ENCODE results near the gene RPL7L1. TPM values are rescaled to one million over a fixed set of nuclear protein-coding genes. Genes with fewer than 3 reads are reported as not detected.

The RPL7L1 gene
- total RNA-seq, 1 experiment from 2014 or later: 183 TPM

DNA sequence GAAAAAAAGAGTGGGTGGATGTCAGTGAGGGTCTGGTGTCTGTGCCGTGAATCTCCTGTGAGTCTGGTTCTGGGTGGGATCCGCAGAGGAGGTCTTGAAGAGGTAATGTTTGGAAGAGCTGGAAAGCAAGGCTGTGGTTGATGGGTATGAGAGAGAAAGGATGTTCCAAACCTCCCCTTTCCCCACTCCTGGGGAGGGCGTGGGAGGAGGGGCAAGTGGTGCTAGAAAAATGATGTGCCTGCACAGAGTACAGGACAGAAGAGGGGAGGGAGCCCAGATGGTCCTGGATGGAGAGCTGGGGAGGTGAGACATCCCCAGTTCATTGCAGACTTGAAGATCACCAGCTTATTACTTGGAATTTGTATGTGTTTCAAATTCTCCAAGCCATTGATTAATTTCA, 53.0 kb downstream of the RPL7L1 start:
- no peaks in the 10 kb centered on the region for H3K9me3 ChIP-seq (ENCODE audit: low read depth, low read length, poor library complexity, severe bottlenecking)
- DNase-seq (ENCODE audit: low spot score): no peak
- H3K27me3 ChIP-seq (replicated peaks; ENCODE audit: insufficient read depth, low read depth, low read length, poor library complexity): no peaks in the 10 kb centered on the region
- no peak overlapping the region for H3K27ac ChIP-seq (ENCODE audit: low read depth, low read length, poor library complexity, severe bottlenecking)
- peaks cover 32% of the 10 kb centered on the region for H3K36me3 ChIP-seq (ENCODE audit: insufficient read depth, low read length, poor library complexity, severe bottlenecking)
- intact Hi-C loops (cut with micrococcal nuclease; ENCODE audit: unreplicated experiment): no loop called here
- no peak overlapping the region for H3K4me3 ChIP-seq (ENCODE audit: low read depth, low read length, poor library complexity, severe bottlenecking)
- ChIA-PET CTCF (no interaction called here), POLR2A (ENCODE audit: low non-redundant PET) (no interaction called here)
- no peak for TF ChIP-seq EZH2 (IDR thresholded peaks at IDR 0.05; ENCODE audit: borderline replicate concordance, low read depth, low read length, poor library complexity, severe bottlenecking)
- TF ChIP-seq, protein P1, sequence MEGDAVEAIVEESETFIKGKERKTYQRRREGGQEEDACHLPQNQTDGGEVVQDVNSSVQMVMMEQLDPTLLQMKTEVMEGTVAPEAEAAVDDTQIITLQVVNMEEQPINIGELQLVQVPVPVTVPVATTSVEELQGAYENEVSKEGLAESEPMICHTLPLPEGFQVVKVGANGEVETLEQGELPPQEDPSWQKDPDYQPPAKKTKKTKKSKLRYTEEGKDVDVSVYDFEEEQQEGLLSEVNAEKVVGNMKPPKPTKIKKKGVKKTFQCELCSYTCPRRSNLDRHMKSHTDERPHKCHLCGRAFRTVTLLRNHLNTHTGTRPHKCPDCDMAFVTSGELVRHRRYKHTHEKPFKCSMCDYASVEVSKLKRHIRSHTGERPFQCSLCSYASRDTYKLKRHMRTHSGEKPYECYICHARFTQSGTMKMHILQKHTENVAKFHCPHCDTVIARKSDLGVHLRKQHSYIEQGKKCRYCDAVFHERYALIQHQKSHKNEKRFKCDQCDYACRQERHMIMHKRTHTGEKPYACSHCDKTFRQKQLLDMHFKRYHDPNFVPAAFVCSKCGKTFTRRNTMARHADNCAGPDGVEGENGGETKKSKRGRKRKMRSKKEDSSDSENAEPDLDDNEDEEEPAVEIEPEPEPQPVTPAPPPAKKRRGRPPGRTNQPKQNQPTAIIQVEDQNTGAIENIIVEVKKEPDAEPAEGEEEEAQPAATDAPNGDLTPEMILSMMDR (conservative IDR thresholded peaks at IDR 0.05; ENCODE audit: low read depth, low read length): no peak
- H3K4me1 ChIP-seq (ENCODE audit: insufficient read depth, low read length, poor library complexity, severe bottlenecking): peaks cover 27% of the 10 kb centered on the region
- no TSS peak for BruUV-seq (replicated peaks)

DNA sequence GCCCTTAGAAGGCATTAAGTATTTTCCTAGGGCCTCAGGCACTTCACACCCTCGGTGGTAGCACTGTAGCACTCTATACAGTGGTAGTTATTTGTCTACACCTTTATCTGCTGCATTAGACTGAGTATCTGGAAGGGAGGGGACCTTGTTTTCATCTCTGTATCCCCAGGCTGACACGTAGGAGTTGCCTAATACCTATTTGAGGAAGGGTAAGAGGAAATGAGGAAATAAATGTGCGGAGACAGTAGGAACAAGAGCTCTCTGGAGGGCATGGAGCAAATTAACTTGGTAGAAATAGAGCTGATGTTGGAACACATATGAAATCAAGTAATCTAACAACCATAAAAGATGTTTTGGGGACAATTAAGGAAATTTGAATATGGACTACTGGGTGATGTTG, 53.8 kb downstream of the RPL7L1 start:
- CTCF ChIA-PET: no interaction called here
- Histone ChIP-seq H3K27ac (ENCODE audit: low read depth, low read length, poor library complexity, severe bottlenecking) (no peak overlapping the region), H3K27me3 (replicated peaks; ENCODE audit: insufficient read depth, low read depth, low read length, poor library complexity) (no peaks in the 10 kb centered on the region), H3K4me1 (ENCODE audit: insufficient read depth, low read length, poor library complexity, severe bottlenecking) (peaks cover 27% of the 10 kb centered on the region), H3K4me3 (ENCODE audit: low read depth, low read length, poor library complexity, severe bottlenecking) (no peak overlapping the region), H3K36me3 (ENCODE audit: insufficient read depth, low read length, poor library complexity, severe bottlenecking) (peaks cover 35% of the 10 kb centered on the region), H3K9me3 (ENCODE audit: low read depth, low read length, poor library complexity, severe bottlenecking) (no peaks in the 10 kb centered on the region)
- no peak for TF ChIP-seq EZH2 (IDR thresholded peaks at IDR 0.05; ENCODE audit: borderline replicate concordance, low read depth, low read length, poor library complexity, severe bottlenecking)
- TF ChIP-seq, protein P1 (conservative IDR thresholded peaks at IDR 0.05; ENCODE audit: low read depth, low read length): no peak
- no TSS peak for BruUV-seq (replicated peaks)
- DNase-seq (ENCODE audit: low spot score): no peak
- intact Hi-C loops (cut with micrococcal nuclease; ENCODE audit: unreplicated experiment): no loop called here
- POLR2A ChIA-PET (ENCODE audit: low non-redundant PET): no interaction called here

DNA sequence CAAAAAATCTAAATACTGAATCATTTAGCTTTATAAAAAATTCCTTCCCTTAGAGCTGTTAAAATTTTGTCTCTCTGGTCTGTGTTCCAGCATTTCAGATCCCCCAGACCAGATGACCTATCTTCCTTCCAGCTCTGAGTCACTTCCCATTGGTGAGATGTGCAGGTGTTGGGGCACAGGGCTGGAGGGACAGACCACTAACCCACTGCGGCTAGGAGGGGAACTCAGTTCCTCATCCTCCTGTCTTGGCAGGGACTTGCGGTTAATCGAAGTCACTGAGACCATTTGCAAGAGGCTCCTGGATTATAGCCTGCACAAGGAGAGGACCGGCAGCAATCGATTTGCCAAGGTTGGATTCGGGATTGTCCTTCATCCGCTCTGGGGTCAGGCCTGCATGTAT, 55.9 kb downstream of the RPL7L1 start:
- ChIA-PET CTCF (interaction anchor here (0.6 kb wide), 1 partner anchor 12 kb away, joined by 3 read pairs; no protein-coding TSS in a partner anchor), POLR2A (ENCODE audit: low non-redundant PET) (no interaction called here)
- Histone ChIP-seq H3K27me3 (replicated peaks; ENCODE audit: insufficient read depth, low read depth, low read length, poor library complexity) (no peaks in the 10 kb centered on the region), H3K9me3 (ENCODE audit: low read depth, low read length, poor library complexity, severe bottlenecking) (no peaks in the 10 kb centered on the region), H3K27ac (ENCODE audit: low read depth, low read length, poor library complexity, severe bottlenecking) (no peak overlapping the region), H3K4me1 (ENCODE audit: insufficient read depth, low read length, poor library complexity, severe bottlenecking) (peaks cover 22% of the 10 kb centered on the region), H3K36me3 (ENCODE audit: insufficient read depth, low read length, poor library complexity, severe bottlenecking) (peaks cover 35% of the 10 kb centered on the region), H3K4me3 (ENCODE audit: low read depth, low read length, poor library complexity, severe bottlenecking) (no peak overlapping the region)
- DNase-seq (ENCODE audit: low spot score): no peak
- intact Hi-C loops (cut with micrococcal nuclease; ENCODE audit: unreplicated experiment): no loop called here
- TF ChIP-seq, protein P1 (conservative IDR thresholded peaks at IDR 0.05; ENCODE audit: low read depth, low read length): no peak
- no TSS peak for BruUV-seq (replicated peaks)

Measured in A673 (cell line).